HG02870 (cell line): Measurements from ENCODE around the gene TBX4.

Experiments
- ATAC-seq: cut with Tn5 transposase; IDR thresholded peaks from one replicate; pipeline ENCODE4 v1.9.1; 2021; ENCODE audit warnings: mild to moderate bottlenecking, moderate library complexity; ENCODE audit not compliant: unreplicated experiment

TBX4 gene

GRCh38 chr17:61412860-61413660, 39.2 kb upstream of the TBX4 start:
- peak; percentile 6 for ATAC-seq

GRCh38 chr17:61413661-61414126, 38.5 kb upstream of the TBX4 start:
- no peak for ATAC-seq

GRCh38 chr17:61414141-61414935, 37.9 kb upstream of the TBX4 start:
- ATAC-seq: no peak

- no peak for ATAC-seq
Measured at GRCh38 chr17:61414936-61415251, 37.3 kb upstream of the TBX4 start.

- ATAC-seq: no peak
Measured at GRCh38 chr17:61415374-61416210, 36.6 kb upstream of the TBX4 start.

GRCh38 chr17:61416211-61416539, 36.0 kb upstream of the TBX4 start:
- ATAC-seq: no peak

GRCh38 chr17:61416540-61417363, 35.5 kb upstream of the TBX4 start:
- ATAC-seq: no peak

GRCh38 chr17:61418449-61418848, 33.8 kb upstream of the TBX4 start:
- no peak for ATAC-seq

- ATAC-seq: no peak
Measured at GRCh38 chr17:61419496-61420046, 32.7 kb upstream of the TBX4 start.

GRCh38 chr17:61420052-61420451, 32.2 kb upstream of the TBX4 start:
- ATAC-seq: no peak

- ATAC-seq: no peak
Measured at GRCh38 chr17:61420745-61421398, 31.4 kb upstream of the TBX4 start.

- ATAC-seq: no peak
Measured at GRCh38 chr17:61421460-61421859, 30.8 kb upstream of the TBX4 start.

GRCh38 chr17:61422116-61422799, 30.0 kb upstream of the TBX4 start:
- ATAC-seq: no peak

GRCh38 chr17:61422869-61423268, 29.4 kb upstream of the TBX4 start:
- no peak for ATAC-seq

- ATAC-seq: no peak
Measured at GRCh38 chr17:61423967-61424649, 28.1 kb upstream of the TBX4 start.

GRCh38 chr17:61425682-61426481, 26.3 kb upstream of the TBX4 start:
- no peak for ATAC-seq

GRCh38 chr17:61426482-61427304, 25.5 kb upstream of the TBX4 start:
- no peak for ATAC-seq
